Measurements from ENCODE around the gene SLC1A5.
"Not testable (repeated sequence)": the region's sequence is repeated elsewhere in the genome, so short reads cannot be mapped to it uniquely, and the experiment has no call there.

Gene SLC1A5

GRCh38 chr19:46825731-46826055, 37.3 kb upstream of the SLC1A5 start:
- Histone ChIP-seq H3K36me3 (no peaks in the 10 kb centered on the region), H3K27me3 (ENCODE audit: insufficient read depth, low read depth, severe bottlenecking) (no peaks in the 10 kb centered on the region), H3K4me3 (ENCODE audit: low read depth, low read length) (no peak overlapping the region), H3K27ac (no peak overlapping the region), H3K9me3 (ENCODE audit: severe bottlenecking) (no peaks in the 10 kb centered on the region)
- TF ChIP-seq CTCF (IDR thresholded peaks at IDR 0.05; ENCODE audit: low read depth, low read length) = no peak
- no peak for DNase-seq

- Histone ChIP-seq H3K27ac (no peak overlapping the region), H3K9me3 (ENCODE audit: severe bottlenecking) (no peaks in the 10 kb centered on the region), H3K36me3 (no peaks in the 10 kb centered on the region), H3K4me3 (ENCODE audit: low read depth, low read length) (no peak overlapping the region), H3K27me3 (ENCODE audit: insufficient read depth, low read depth, severe bottlenecking) (no peaks in the 10 kb centered on the region)
- TF ChIP-seq CTCF (IDR thresholded peaks at IDR 0.05; ENCODE audit: low read depth, low read length) = no peak
- DNase-seq = no peak
Measured at GRCh38 chr19:46824890-46825730, 36.7 kb upstream of the SLC1A5 start.

GRCh38 chr19:46823049-46823448, 34.7 kb upstream of the SLC1A5 start:
- no peaks in the 10 kb centered on the region for H3K27me3 ChIP-seq (ENCODE audit: insufficient read depth, low read depth, severe bottlenecking)
- H3K9me3 ChIP-seq (ENCODE audit: severe bottlenecking) = no peaks in the 10 kb centered on the region
- TF ChIP-seq CTCF (IDR thresholded peaks at IDR 0.05; ENCODE audit: low read depth, low read length) = peak; percentile 25; the same call in 1 of the 2 replicates
- H3K4me3 ChIP-seq (ENCODE audit: low read depth, low read length) = no peak overlapping the region
- peak; percentile 79 for DNase-seq
- H3K36me3 ChIP-seq = no peaks in the 10 kb centered on the region
- peak overlapping the region; percentile 54 for H3K27ac ChIP-seq

- H3K27ac ChIP-seq; H3K36me3 ChIP-seq; H3K27me3 ChIP-seq (ENCODE audit: insufficient read depth, low read depth, severe bottlenecking); DNase-seq; H3K9me3 ChIP-seq (ENCODE audit: severe bottlenecking); H3K4me3 ChIP-seq (ENCODE audit: low read depth, low read length): not testable (repeated sequence)
Measured at GRCh38 chr19:46822410-46822787, 34.0 kb upstream of the SLC1A5 start.

- peak; percentile 41 for DNase-seq
- Histone ChIP-seq H3K36me3 (no peaks in the 10 kb centered on the region), H3K4me3 (ENCODE audit: low read depth, low read length) (no peak overlapping the region), H3K9me3 (ENCODE audit: severe bottlenecking) (no peaks in the 10 kb centered on the region), H3K27me3 (ENCODE audit: insufficient read depth, low read depth, severe bottlenecking) (no peaks in the 10 kb centered on the region), H3K27ac (no peak overlapping the region)
- TF ChIP-seq CTCF (IDR thresholded peaks at IDR 0.05; ENCODE audit: low read depth, low read length) = no peak
Measured at GRCh38 chr19:46821512-46822409, 33.4 kb upstream of the SLC1A5 start.

GRCh38 chr19:46818812-46819211, 30.4 kb upstream of the SLC1A5 start:
- Histone ChIP-seq H3K4me3 (ENCODE audit: low read depth, low read length) (no peak overlapping the region), H3K27ac (no peak overlapping the region), H3K9me3 (ENCODE audit: severe bottlenecking) (no peaks in the 10 kb centered on the region), H3K36me3 (no peaks in the 10 kb centered on the region), H3K27me3 (ENCODE audit: insufficient read depth, low read depth, severe bottlenecking) (no peaks in the 10 kb centered on the region)
- no peak for TF ChIP-seq CTCF (IDR thresholded peaks at IDR 0.05; ENCODE audit: low read depth, low read length)
- no peak for DNase-seq
